A673 (cell line): ENCODE results near the gene C11orf21.

ENCODE experiments used
- EZH2 ChIP-seq: fragments of 200-600 bp; sonication (generic); IDR thresholded peaks from 2 replicates; pipeline ENCODE4 v1.6.1; 2017; ENCODE audit warnings: borderline replicate concordance, low read depth, mild to moderate bottlenecking, mixed read lengths, antibody characterized with exemption, low read length; ENCODE audit not compliant: poor library complexity, severe bottlenecking
- TF ChIP-seq, protein P1 (sequence below): fragments of 300-800, 200-600 bp; sonication (generic); conservative IDR thresholded peaks from 2 replicates; pipeline ENCODE4 v1.5.1; 2017; ENCODE audit warnings: low read depth, mild to moderate bottlenecking, antibody characterized with exemption, low read length, moderate library complexity, mixed read lengths

DNA sequence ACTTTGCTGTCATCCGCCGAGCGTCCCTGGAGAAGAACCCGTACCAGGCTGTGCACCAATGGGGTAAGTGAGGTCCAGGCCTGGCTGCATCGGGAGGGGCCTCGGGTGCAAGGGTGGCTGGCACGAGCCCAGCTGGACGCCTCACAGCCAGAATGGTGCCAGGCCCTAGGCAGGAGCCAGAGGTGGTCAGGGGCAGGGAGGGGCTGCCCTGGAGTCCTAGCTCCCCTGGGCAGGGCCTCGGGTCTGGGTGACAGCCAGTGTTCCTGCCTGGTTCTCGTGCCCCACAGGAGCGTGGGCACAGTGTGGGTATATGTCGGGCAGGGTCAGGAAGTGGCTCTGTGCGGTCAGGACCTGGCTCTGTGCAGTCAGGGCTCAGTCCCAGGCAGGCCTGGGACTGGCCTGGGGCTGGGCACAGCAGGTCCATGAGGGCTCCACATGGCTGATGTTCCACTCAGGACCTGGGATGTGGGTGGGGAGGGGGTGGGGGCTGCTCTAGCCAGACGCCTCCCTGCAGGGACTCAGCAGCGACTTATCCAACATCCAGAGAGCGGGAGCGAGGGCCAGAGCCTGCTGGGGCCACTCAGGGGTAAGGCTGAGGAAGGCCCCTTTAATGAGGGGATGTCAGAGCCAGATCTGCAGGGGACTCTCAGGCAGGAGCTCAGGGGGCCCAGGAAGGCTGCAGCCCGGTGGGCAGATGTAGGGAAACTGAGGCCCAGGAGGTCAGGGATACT, 1.3 kb upstream of the C11orf21 start:
- TF ChIP-seq, protein P1, sequence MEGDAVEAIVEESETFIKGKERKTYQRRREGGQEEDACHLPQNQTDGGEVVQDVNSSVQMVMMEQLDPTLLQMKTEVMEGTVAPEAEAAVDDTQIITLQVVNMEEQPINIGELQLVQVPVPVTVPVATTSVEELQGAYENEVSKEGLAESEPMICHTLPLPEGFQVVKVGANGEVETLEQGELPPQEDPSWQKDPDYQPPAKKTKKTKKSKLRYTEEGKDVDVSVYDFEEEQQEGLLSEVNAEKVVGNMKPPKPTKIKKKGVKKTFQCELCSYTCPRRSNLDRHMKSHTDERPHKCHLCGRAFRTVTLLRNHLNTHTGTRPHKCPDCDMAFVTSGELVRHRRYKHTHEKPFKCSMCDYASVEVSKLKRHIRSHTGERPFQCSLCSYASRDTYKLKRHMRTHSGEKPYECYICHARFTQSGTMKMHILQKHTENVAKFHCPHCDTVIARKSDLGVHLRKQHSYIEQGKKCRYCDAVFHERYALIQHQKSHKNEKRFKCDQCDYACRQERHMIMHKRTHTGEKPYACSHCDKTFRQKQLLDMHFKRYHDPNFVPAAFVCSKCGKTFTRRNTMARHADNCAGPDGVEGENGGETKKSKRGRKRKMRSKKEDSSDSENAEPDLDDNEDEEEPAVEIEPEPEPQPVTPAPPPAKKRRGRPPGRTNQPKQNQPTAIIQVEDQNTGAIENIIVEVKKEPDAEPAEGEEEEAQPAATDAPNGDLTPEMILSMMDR: no peak
- TF ChIP-seq EZH2: no peak
